Left lung (tissue), 10 donors: ENCODE data around the gene ENPP7. TPM values are rescaled to one million over a fixed set of nuclear protein-coding genes. Genes with fewer than 3 reads are reported as not detected.
"Not testable (repeated sequence)": the region's sequence is repeated elsewhere in the genome, so short reads cannot be mapped to it uniquely, and the experiment has no call there.

Experiments used
- ATAC-seq: fragments of 200-7000 bp; cut with Tn5 transposase; one replicate; pipeline ENCODE4 v1.9.1; 2020; ENCODE audit warnings: moderate library complexity
- DNase-seq, 4 donors: peaks; one replicate each; pipeline ENCODE4 v3.0.0-alpha.2; 2013 to 2020
- H3K27ac ChIP-seq, 2 donors: fragments of 200-600 bp; sonication (generic) in 1 of 2; one replicate each; pipeline versions ENCODE4 v1.5.0 to v1.8.0; 2020 to 2021
- H3K27me3 ChIP-seq, 2 donors: fragments of 200-600 bp; sonication (generic) in 1 of 2; one replicate each; pipeline versions ENCODE4 v1.5.0 to v1.8.0; 2020 to 2021
- H3K36me3 ChIP-seq, 2 donors: fragments of 200-600 bp; sonication (generic) in 1 of 2; one replicate each; pipeline versions ENCODE4 v1.5.0 to v1.8.0; 2020 to 2021
- H3K4me1 ChIP-seq, 2 donors: fragments of 200-600 bp; one replicate each; pipeline ENCODE4 v1.8.0; 2021
- H3K4me3 ChIP-seq, 2 donors: fragments of 200-600 bp; sonication (generic) in 1 of 2; one replicate each; pipeline versions ENCODE4 v1.5.0 to v1.8.0; 2020 to 2021; ENCODE audit warnings: mild to moderate bottlenecking in 1 of 2
- H3K9me3 ChIP-seq, 2 donors: fragments of 200-600 bp; sonication (generic) in 1 of 2; one replicate each; pipeline versions ENCODE4 v1.5.0 to v1.8.0; 2020 to 2021
- CTCF ChIP-seq, 2 donors: fragments of 200-600 bp; sonication (generic) in 1 of 2; IDR thresholded peaks; one replicate each; pipeline versions ENCODE4 v1.5.0 to v1.8.0; 2021; ENCODE audit warnings: antibody characterized with exemption in 2 of 2
- intact Hi-C, 2 donors: fragments of 100-400 bp; cut with DNase I; formaldehyde crosslinking; loops; one replicate each; pipeline versions ENCODE4 v1.11.2 to v1.14.2; 2022
- polyA plus RNA-seq, 6 donors: library from polyadenylated mRNA; unstranded; fragments of 120-200 nt; gene quantifications; one replicate each; pipeline ENCODE4 v1.2.1, GENCODE V29; 2013; ENCODE audit not compliant: insufficient read length in 6 of 6
- total RNA-seq, 2 donors: library from RNA; stranded (reverse); fragmentation: NEBNext Ultra II Directional; extraction: Animal tissue kit (Norgen Biotek cat#: 25700); gene quantifications; one replicate each; pipeline ENCODE4 v1.2.1, GENCODE V29; 2021
- donor health status: DM: no; HTN: yes; CAD: no.
- donor health status: DM: no; HTN: no; CAD: no.

The ENPP7 gene
- total and polyA plus RNA-seq, 8 donors: 0.18 TPM; not detected in 7

GRCh38 chr17:79765708-79766107 is 35.0 kb downstream of the ENPP7 start:
- no peak for ATAC-seq
- Histone ChIP-seq H3K36me3 (no peaks in the 10 kb centered on the region), H3K27me3 (peaks cover 0 to 13% of the 10 kb centered on the region in 2 donors), H3K4me1 (no peaks in the 10 kb centered on the region), H3K9me3 (no peaks in the 10 kb centered on the region), H3K27ac (no peak overlapping the region), H3K4me3 (no peak overlapping the region)
- TF ChIP-seq CTCF (IDR thresholded peaks at IDR 0.05): no peak
- intact Hi-C loops: no loop called here
- no peak for DNase-seq

- Histone ChIP-seq H3K9me3 (no peaks in the 10 kb centered on the region), H3K27me3 (peaks cover 2 to 41% of the 10 kb centered on the region in 2 donors), H3K4me3 (no peak overlapping the region), H3K4me1 (no peaks in the 10 kb centered on the region), H3K36me3 (no peaks in the 10 kb centered on the region), H3K27ac (no peak overlapping the region)
- no peak for DNase-seq
- intact Hi-C loops: no loop called here
- ATAC-seq: no peak
- TF ChIP-seq CTCF (IDR thresholded peaks at IDR 0.05): no peak
Measured at GRCh38 chr17:79769570-79770506, 39.1 kb downstream of the ENPP7 start.

- intact Hi-C loops: no loop called here
- no peak for DNase-seq
- no peaks in the 10 kb centered on the region for H3K4me1 ChIP-seq
- H3K9me3 ChIP-seq: no peaks in the 10 kb centered on the region
- ATAC-seq: no peak
- H3K27me3 ChIP-seq: peaks cover 16 to 55% of the 10 kb centered on the region in 2 donors
- TF ChIP-seq CTCF (IDR thresholded peaks at IDR 0.05): no peak
- no peak overlapping the region for H3K27ac ChIP-seq
- no peak overlapping the region for H3K4me3 ChIP-seq
- H3K36me3 ChIP-seq: no peaks in the 10 kb centered on the region
Measured at GRCh38 chr17:79771276-79771675, 40.5 kb downstream of the ENPP7 start.

GRCh38 chr17:79772726-79773125 is 42.0 kb downstream of the ENPP7 start:
- H3K4me3 ChIP-seq, H3K27ac ChIP-seq, DNase-seq, H3K9me3 ChIP-seq, H3K36me3 ChIP-seq, intact Hi-C loops, ATAC-seq, H3K4me1 ChIP-seq: not testable (repeated sequence)
- peaks cover 29 to 69% of the 10 kb centered on the region in 2 donors for H3K27me3 ChIP-seq

- Histone ChIP-seq H3K9me3 (no peaks in the 10 kb centered on the region), H3K4me1 (peaks cover 12 to 24% of the 10 kb centered on the region in 2 donors), H3K27me3 (peaks cover 35 to 79% of the 10 kb centered on the region in 2 donors), H3K27ac (no peak overlapping the region), H3K36me3 (no peaks in the 10 kb centered on the region), H3K4me3 (no peak overlapping the region)
- intact Hi-C loops: no loop called here
- ATAC-seq (no peak), DNase-seq (no peak)
- no peak for TF ChIP-seq CTCF (IDR thresholded peaks at IDR 0.05)
Measured at GRCh38 chr17:79774561-79774975, 43.8 kb downstream of the ENPP7 start.
